Trophoblast cell (in vitro differentiated cells and primary cell): ENCODE results near the gene FMNL1.
"Not testable (repeated sequence)": the region's sequence is repeated elsewhere in the genome, so short reads cannot be mapped to it uniquely, and the experiment has no call there.

Source experiments
- DNase-seq, 2 donors: peaks; one replicate each; pipeline ENCODE4 v3.0.0-alpha.2; 2016
- H2AFZ ChIP-seq: 2 replicates; pipeline ENCODE4 v1.6.1; 2013; ENCODE audit warnings: low read length, moderate library complexity, mild to moderate bottlenecking; ENCODE audit not compliant: insufficient read depth, poor library complexity
- H2AK5ac ChIP-seq: 2 replicates; pipeline ENCODE4 v1.6.1; 2013; ENCODE audit warnings: mild to moderate bottlenecking, low read length
- H2BK120ac ChIP-seq: 2 replicates; pipeline ENCODE4 v1.6.1; 2013; ENCODE audit warnings: low read length, mild to moderate bottlenecking, moderate library complexity; ENCODE audit not compliant: insufficient read depth, poor library complexity
- H2BK12ac ChIP-seq: 2 replicates; pipeline ENCODE4 v1.6.1; 2013; ENCODE audit warnings: mild to moderate bottlenecking, low read length, moderate library complexity
- H2BK5ac ChIP-seq: 2 replicates; pipeline ENCODE4 v1.6.1; 2013; ENCODE audit warnings: low read length, low read depth, moderate library complexity, mild to moderate bottlenecking; ENCODE audit not compliant: poor library complexity
- H3K14ac ChIP-seq: 2 replicates; pipeline ENCODE4 v1.6.1; 2013; ENCODE audit warnings: mild to moderate bottlenecking, low read length
- H3K18ac ChIP-seq: 2 replicates; pipeline ENCODE4 v1.6.1; 2013; ENCODE audit warnings: mild to moderate bottlenecking, low read length
- H3K23ac ChIP-seq: 2 replicates; pipeline ENCODE4 v1.6.1; 2013; ENCODE audit warnings: low read length
- H3K27ac ChIP-seq: 2 replicates; pipeline ENCODE4 v1.5.1; 2013; ENCODE audit warnings: low read depth, mild to moderate bottlenecking, inconsistent platforms, low read length, moderate library complexity
- H3K27me3 ChIP-seq: 2 replicates; pipeline ENCODE4 v1.6.1; 2013; ENCODE audit warnings: inconsistent platforms, mild to moderate bottlenecking, low read length, moderate library complexity; ENCODE audit not compliant: insufficient read depth
- H3K36me3 ChIP-seq, 2 experiments: 1 replicate in 1 of 2; 2 replicates in 1 of 2; pipeline ENCODE4 v1.6.1; 2013; ENCODE audit warnings: low read length in 2 of 2, mild to moderate bottlenecking in 2 of 2, moderate library complexity in 1 of 2; ENCODE audit not compliant: insufficient read depth in 2 of 2, control insufficient read depth in 1 of 2
- H3K4ac ChIP-seq: 2 replicates; pipeline ENCODE4 v1.6.1; 2013; ENCODE audit warnings: low read depth, mild to moderate bottlenecking, low read length, moderate library complexity
- H3K4me1 ChIP-seq, 2 experiments: 1 replicate in 1 of 2; 2 replicates in 1 of 2; pipeline ENCODE4 v1.6.1; 2013; ENCODE audit warnings: low read length in 2 of 2, mild to moderate bottlenecking in 2 of 2, moderate library complexity in 1 of 2; ENCODE audit not compliant: insufficient read depth in 2 of 2, control insufficient read depth in 1 of 2
- H3K4me2 ChIP-seq: 2 replicates; pipeline ENCODE4 v1.6.1; 2013; ENCODE audit warnings: inconsistent platforms, mild to moderate bottlenecking, low read length, moderate library complexity
- H3K4me3 ChIP-seq: 2 replicates; pipeline ENCODE4 v1.5.1; 2013; ENCODE audit warnings: mild to moderate bottlenecking, low read depth, low read length, inconsistent platforms
- H3K79me1 ChIP-seq: one replicate; pipeline ENCODE4 v1.6.1; 2013; ENCODE audit warnings: low read length
- H3K79me2 ChIP-seq: 2 replicates; pipeline ENCODE4 v1.6.1; 2013; ENCODE audit warnings: low read length, mild to moderate bottlenecking; ENCODE audit not compliant: control insufficient read depth, insufficient read depth, poor library complexity
- H3K9ac ChIP-seq: 2 replicates; pipeline ENCODE4 v1.6.1; 2013; ENCODE audit warnings: mild to moderate bottlenecking, low read length
- H3K9me3 ChIP-seq: 2 replicates; pipeline ENCODE4 v1.6.1; 2013; ENCODE audit warnings: low read depth, mild to moderate bottlenecking, control low read depth, inconsistent platforms, low read length; ENCODE audit not compliant: insufficient read depth
- H4K12ac ChIP-seq: 2 replicates; pipeline ENCODE4 v1.6.1; 2013; ENCODE audit warnings: low read depth, mild to moderate bottlenecking, low read length, moderate library complexity
- H4K8ac ChIP-seq: 2 replicates; pipeline ENCODE4 v1.6.1; 2013; ENCODE audit warnings: low read depth, mild to moderate bottlenecking, low read length, moderate library complexity
- H4K91ac ChIP-seq: one replicate; pipeline ENCODE4 v1.6.1; 2013; ENCODE audit warnings: low read depth, mild to moderate bottlenecking, low read length, moderate library complexity
- WGBS: extraction: QIAGEN DNeasy Blood & Tissue Kit; methylation state at CpG from one replicate; pipeline ENCODE4 v1.1.7; 2013; ENCODE audit warnings: missing lambda C conversion rate; ENCODE audit not compliant: insufficient read length, insufficient coverage; ENCODE audit errors: extremely low coverage; 5-methylcytosine and 5-hydroxymethylcytosine counted together

The FMNL1 gene

GRCh38 chr17:45200701-45201100, 21.0 kb upstream of the FMNL1 start:
- Histone ChIP-seq H2BK5ac (no peak overlapping the region), H4K12ac (no peak overlapping the region), H3K79me2 (no peaks in the 10 kb centered on the region), H2BK120ac (no peak overlapping the region), H2BK12ac (no peak overlapping the region), H3K18ac (no peak overlapping the region), H2AFZ (no peak overlapping the region), H3K4ac (no peak overlapping the region), H4K91ac (no peak overlapping the region), H3K9me3 (no peaks in the 10 kb centered on the region), H3K14ac (no peak overlapping the region), H3K36me3 (no peaks in the 10 kb centered on the region), H4K8ac (no peak overlapping the region), H3K4me3 (no peak overlapping the region), H3K4me2 (no peak overlapping the region), H2AK5ac (no peak overlapping the region), H3K27ac (no peak overlapping the region), H3K79me1 (peaks cover 5% of the 10 kb centered on the region), H3K4me1 (peaks cover 3% of the 10 kb centered on the region in 2 experiments), H3K23ac (no peak overlapping the region), H3K27me3 (no peaks in the 10 kb centered on the region), H3K9ac (no peak overlapping the region)
- WGBS, result no CpG with 5 or more reads among the region's 9 CpGs
- DNase-seq, result peak in 1 of 2 donors; percentile 25

GRCh38 chr17:45201457-45201856, 20.2 kb upstream of the FMNL1 start:
- DNase-seq, result peak; percentile 57 to 76
- peaks cover 3% of the 10 kb centered on the region in 2 experiments for H3K4me1 ChIP-seq
- no peak overlapping the region for H3K9ac ChIP-seq
- no peaks in the 10 kb centered on the region for H3K79me2 ChIP-seq
- no peak overlapping the region for H2BK120ac ChIP-seq
- no CpG with 5 or more reads among the region's 4 CpGs for WGBS
- H3K4me2 ChIP-seq, result no peak overlapping the region
- no peaks in the 10 kb centered on the region for H3K27me3 ChIP-seq
- no peak overlapping the region for H2BK12ac ChIP-seq
- no peaks in the 10 kb centered on the region for H3K9me3 ChIP-seq
- no peak overlapping the region for H4K8ac ChIP-seq
- no peak overlapping the region for H4K12ac ChIP-seq
- H4K91ac ChIP-seq, result no peak overlapping the region
- no peak overlapping the region for H3K14ac ChIP-seq
- no peak overlapping the region for H2AK5ac ChIP-seq
- H3K36me3 ChIP-seq, result no peaks in the 10 kb centered on the region
- no peak overlapping the region for H3K4me3 ChIP-seq
- no peak overlapping the region for H3K27ac ChIP-seq
- H3K79me1 ChIP-seq, result peaks cover 5% of the 10 kb centered on the region
- no peak overlapping the region for H2BK5ac ChIP-seq
- no peak overlapping the region for H3K4ac ChIP-seq
- no peak overlapping the region for H2AFZ ChIP-seq
- H3K18ac ChIP-seq, result no peak overlapping the region
- H3K23ac ChIP-seq, result no peak overlapping the region

DNA sequence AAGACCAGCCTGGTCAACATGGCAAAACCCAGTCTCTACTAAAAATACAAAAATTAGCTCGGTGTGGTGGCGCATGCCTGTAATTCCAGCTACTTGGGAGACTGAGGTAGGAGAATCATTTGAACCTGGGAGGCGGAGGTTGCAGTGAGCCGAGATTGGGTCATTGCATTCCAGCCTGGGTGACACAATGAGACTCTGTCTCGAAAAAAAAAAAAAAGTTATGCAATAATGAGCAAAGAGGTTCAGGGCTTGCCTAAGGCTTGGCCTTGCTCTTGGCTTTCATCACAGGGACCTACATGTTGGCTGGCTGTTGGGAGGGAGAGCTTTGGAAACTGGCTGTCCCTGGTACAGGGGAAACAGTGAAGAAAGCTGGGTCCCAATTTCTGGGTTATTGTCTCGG, 19.8 kb upstream of the FMNL1 start:
- H2BK5ac ChIP-seq, H2BK120ac ChIP-seq, H2AFZ ChIP-seq, H4K8ac ChIP-seq, H4K12ac ChIP-seq, H3K14ac ChIP-seq, H3K9ac ChIP-seq, H3K4ac ChIP-seq, H3K9me3 ChIP-seq, H3K23ac ChIP-seq, H4K91ac ChIP-seq, H3K18ac ChIP-seq, H3K27ac ChIP-seq, H2BK12ac ChIP-seq, H3K4me3 ChIP-seq, H3K27me3 ChIP-seq, H3K79me2 ChIP-seq, H3K4me2 ChIP-seq, H3K79me1 ChIP-seq, H3K36me3 ChIP-seq, H2AK5ac ChIP-seq, H3K4me1 ChIP-seq: not testable (repeated sequence)
- peak; percentile 82 to 94 for DNase-seq
- WGBS, result no CpG with 5 or more reads among the region's 6 CpGs

DNA sequence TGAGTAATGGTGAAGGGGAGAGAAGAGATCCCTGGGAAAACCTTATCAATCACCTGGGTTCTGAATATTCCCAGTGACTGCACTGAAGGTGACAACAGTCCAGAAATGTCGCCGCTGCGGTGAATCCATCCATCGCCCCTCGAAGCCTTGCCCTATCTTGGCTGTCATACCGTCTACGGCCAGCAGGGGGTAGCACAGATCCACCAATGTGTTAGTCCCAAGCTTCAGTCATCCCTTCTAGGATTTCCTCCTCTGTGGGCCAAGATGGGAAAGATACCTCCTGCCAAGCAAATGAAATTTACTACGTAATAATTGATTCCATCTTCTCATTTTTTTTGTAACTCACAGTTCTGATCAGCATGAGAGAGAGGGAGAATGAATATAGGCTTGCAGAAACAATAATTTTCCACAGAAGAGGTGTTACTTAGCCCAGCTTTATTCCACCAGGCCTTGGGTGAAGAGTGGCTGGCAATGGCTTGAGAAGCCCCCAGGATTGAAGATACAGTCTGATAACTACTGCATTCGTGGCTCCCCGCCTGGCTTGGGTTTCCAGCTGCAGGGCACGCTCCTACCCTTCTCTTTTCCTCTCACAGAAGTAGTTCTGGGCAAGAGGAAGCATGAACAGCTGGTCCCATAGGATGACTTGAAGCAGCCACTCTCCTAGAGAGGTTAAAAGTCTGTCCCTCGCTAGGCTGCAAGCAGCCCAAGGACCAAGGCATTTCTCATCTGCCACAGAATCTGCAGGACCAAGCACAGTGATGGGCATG, 2.6 kb upstream of the FMNL1 start:
- Histone ChIP-seq H2AFZ (no peak overlapping the region), H3K27me3 (peaks cover 39% of the 10 kb centered on the region), H3K79me2 (no peaks in the 10 kb centered on the region), H3K4me3 (no peak overlapping the region), H3K36me3 (no peaks in the 10 kb centered on the region), H4K91ac (no peak overlapping the region), H2BK12ac (no peak overlapping the region), H3K14ac (no peak overlapping the region), H2BK5ac (no peak overlapping the region), H3K27ac (no peak overlapping the region), H3K18ac (no peak overlapping the region), H3K4me2 (no peak overlapping the region), H3K4ac (no peak overlapping the region), H3K23ac (no peak overlapping the region), H3K9me3 (peaks cover under 1% of the 10 kb centered on the region), H3K9ac (no peak overlapping the region), H3K79me1 (no peaks in the 10 kb centered on the region), H2AK5ac (no peak overlapping the region), H3K4me1 (peaks cover 2 to 5% of the 10 kb centered on the region in 2 experiments), H4K8ac (no peak overlapping the region), H4K12ac (no peak overlapping the region), H2BK120ac (no peak overlapping the region)
- peak; percentile 78 to 94 for DNase-seq
- WGBS, result no CpG with 5 or more reads among the region's 12 CpGs
